SK-N-MC (cell line): ENCODE results near the gene SLC15A3.

ENCODE experiments used
- EZH2 ChIP-seq: fragments of 200-600 bp; sonication (generic); IDR thresholded peaks from one replicate; pipeline ENCODE4 v1.6.1; 2017; ENCODE audit warnings: antibody characterized with exemption
- POLR2AphosphoS5 ChIP-seq: IDR thresholded peaks from 2 replicates; pipeline ENCODE4 v1.6.1; 2012; ENCODE audit warnings: mild to moderate bottlenecking, low read depth, low read length, borderline replicate concordance

- TF ChIP-seq EZH2 (no peak), POLR2AphosphoS5 (no peak)
These were observed 34.3 kb upstream of the SLC15A3 start for GRCh38 chr11:60985991-60986915.
